ENCODE data around the gene ADGRL3. TPM values are rescaled to one million over a fixed set of nuclear protein-coding genes. Genes with fewer than 3 reads are reported as not detected.

Gene ADGRL3
- total and polyA plus RNA-seq, 2 donors (not counting 1 experiment from before 2014, with no cell fraction given) = not detected

GRCh38 chr4:61319156-61319555 is 119.0 kb downstream of the ADGRL3 start:
- H3K27ac Mint-ChIP-seq = no peak overlapping the region
- POLR2A ChIA-PET = no interaction called here
- Histone ChIP-seq H3K4me1 (ENCODE audit: control insufficient read depth in 2 of 2, insufficient read depth in 2 of 2, low read length in 2 of 2) (no peaks in the 10 kb centered on the region), H3K9me3 (ENCODE audit: control extremely low read depth in 1 of 3, control insufficient read depth in 2 of 3, insufficient read depth in 1 of 3, low read length in 2 of 3) (peaks cover 0 to 1% (median 0%) of the 10 kb centered on the region in 3 donors), H3K27ac (ENCODE audit: low read length in 2 of 2) (no peak overlapping the region), H3K4me3 (ENCODE audit: control extremely low read depth in 1 of 5, extremely low read depth in 1 of 5, insufficient read depth in 1 of 5, low read depth in 2 of 5, low read length in 4 of 5) (no peak overlapping the region), H4K20me1 (ENCODE audit: control insufficient read depth, insufficient read depth, low read length, poor library complexity, severe bottlenecking) (no peaks in the 10 kb centered on the region), H3K9ac (ENCODE audit: low read length) (no peak overlapping the region), H3K27me3 (replicated peaks in 1 of 4; ENCODE audit: control extremely low read depth in 1 of 4, control insufficient read depth in 3 of 4, insufficient read depth in 4 of 4, low read length in 3 of 4) (no peaks in the 10 kb centered on the region), H3K4me2 (replicated peaks; ENCODE audit: low read depth, low read length, poor library complexity, severe bottlenecking) (no peak overlapping the region), H2AFZ (ENCODE audit: insufficient read depth, low read depth, low read length, poor library complexity, severe bottlenecking) (no peak overlapping the region), H3K79me2 (ENCODE audit: control insufficient read depth, insufficient read depth, low read length) (no peaks in the 10 kb centered on the region), H3K36me3 (replicated peaks in 1 of 2; ENCODE audit: control extremely low read depth in 1 of 2, control insufficient read depth in 1 of 2, extremely low read depth in 1 of 2, insufficient read depth in 2 of 2, low read length in 1 of 2) (no peaks in the 10 kb centered on the region)
- DNase-seq (no peak), ATAC-seq (ENCODE audit: low read depth) (no peak)
- no peak overlapping the region for H3K4me3 Mint-ChIP-seq
- H3K4me1 Mint-ChIP-seq = no peaks in the 10 kb centered on the region
- no peak for TF ChIP-seq CTCF (IDR thresholded peaks at IDR 0.05)
- no peak for TF ChIP-seq EZH2 (IDR thresholded peaks at IDR 0.05; ENCODE audit: borderline replicate concordance, insufficient read depth, low read depth, low read length, poor library complexity, severe bottlenecking)
- H3K9me3 Mint-ChIP-seq (ENCODE audit: insufficient read depth) = peaks cover 2% of the 10 kb centered on the region
- intact Hi-C loops (cut with micrococcal nuclease) = no loop called here
- CTCF ChIA-PET = no interaction called here
- no peaks in the 10 kb centered on the region for H3K27me3 Mint-ChIP-seq

- no peaks in the 10 kb centered on the region for H3K36me3 ChIP-seq (replicated peaks in 1 of 2; ENCODE audit: control extremely low read depth in 1 of 2, control insufficient read depth in 1 of 2, extremely low read depth in 1 of 2, insufficient read depth in 2 of 2, low read length in 1 of 2)
- Mint-ChIP-seq H3K4me3 (no peak overlapping the region), H3K9me3 (ENCODE audit: insufficient read depth) (peaks cover 2% of the 10 kb centered on the region), H3K4me1 (no peaks in the 10 kb centered on the region), H3K27ac (no peak overlapping the region), H3K27me3 (no peaks in the 10 kb centered on the region)
- POLR2A ChIA-PET = no interaction called here
- CTCF ChIA-PET = no interaction called here
- H3K4me1 ChIP-seq (ENCODE audit: control insufficient read depth in 2 of 2, insufficient read depth in 2 of 2, low read length in 2 of 2) = no peaks in the 10 kb centered on the region
- H3K27ac ChIP-seq (ENCODE audit: low read length in 2 of 2) = no peak overlapping the region
- intact Hi-C loops (cut with micrococcal nuclease) = no loop called here
- H3K4me3 ChIP-seq (ENCODE audit: control extremely low read depth in 1 of 5, extremely low read depth in 1 of 5, insufficient read depth in 1 of 5, low read depth in 2 of 5, low read length in 4 of 5) = no peak overlapping the region
- TF ChIP-seq EZH2 (IDR thresholded peaks at IDR 0.05; ENCODE audit: borderline replicate concordance, insufficient read depth, low read depth, low read length, poor library complexity, severe bottlenecking) = no peak
- no peak for TF ChIP-seq CTCF (IDR thresholded peaks at IDR 0.05)
- H3K27me3 ChIP-seq (replicated peaks in 1 of 4; ENCODE audit: control extremely low read depth in 1 of 4, control insufficient read depth in 3 of 4, insufficient read depth in 4 of 4, low read length in 3 of 4) = no peaks in the 10 kb centered on the region
- H3K9me3 ChIP-seq (ENCODE audit: control extremely low read depth in 1 of 3, control insufficient read depth in 2 of 3, insufficient read depth in 1 of 3, low read length in 2 of 3) = peaks cover 0 to 2% (median 0%) of the 10 kb centered on the region in 3 donors
- no peak overlapping the region for H2AFZ ChIP-seq (ENCODE audit: insufficient read depth, low read depth, low read length, poor library complexity, severe bottlenecking)
- ATAC-seq (ENCODE audit: low read depth) (no peak), DNase-seq (no peak)
- H3K79me2 ChIP-seq (ENCODE audit: control insufficient read depth, insufficient read depth, low read length) = no peaks in the 10 kb centered on the region
- H3K9ac ChIP-seq (ENCODE audit: low read length) = no peak overlapping the region
- no peak overlapping the region for H3K4me2 ChIP-seq (replicated peaks; ENCODE audit: low read depth, low read length, poor library complexity, severe bottlenecking)
- WGBS (ENCODE audit: insufficient coverage) = no CpG with 5 or more reads among the region's 1 CpG
- no peaks in the 10 kb centered on the region for H4K20me1 ChIP-seq (ENCODE audit: control insufficient read depth, insufficient read depth, low read length, poor library complexity, severe bottlenecking)
These were observed 120.0 kb downstream of the ADGRL3 start for GRCh38 chr4:61320154-61320553.

All from B cell (primary cell).